MM.1S (cell line): ENCODE results near the gene SHD.

Source experiments
- DNase-seq: peaks from one replicate; pipeline ENCODE4 v3.0.0-alpha.2; 2015
- H2AFZ ChIP-seq: fragments of 300-600 bp; sonication (generic); 2 replicates; pipeline ENCODE4 v1.6.0; 2016; ENCODE audit warnings: antibody characterized with exemption, low read length
- H3F3A ChIP-seq: fragments of 300-600 bp; sonication (generic); 2 replicates; pipeline ENCODE4 v1.6.1; 2016; ENCODE audit warnings: mild to moderate bottlenecking, antibody characterized with exemption, low read length, moderate library complexity, mixed read lengths; ENCODE audit not compliant: insufficient read depth
- H3K27ac ChIP-seq: fragments of 300-600 bp; sonication (generic); 2 replicates; pipeline ENCODE4 v1.5.1; 2016; ENCODE audit warnings: mild to moderate bottlenecking, low read length
- H3K27me3 ChIP-seq: fragments of 300-600 bp; sonication (generic); replicated peaks from 2 replicates; pipeline ENCODE4 v1.6.0; 2016; ENCODE audit warnings: low read length; ENCODE audit not compliant: insufficient read depth
- H3K36me3 ChIP-seq: fragments of 300-600 bp; sonication (generic); replicated peaks from 2 replicates; pipeline ENCODE4 v1.6.1; 2016; ENCODE audit warnings: mild to moderate bottlenecking, low read length, mixed read lengths; ENCODE audit not compliant: insufficient read depth
- H3K4me1 ChIP-seq: fragments of 300-600 bp; sonication (generic); 2 replicates; pipeline ENCODE4 v1.6.1; 2016; ENCODE audit warnings: low read length, mixed read lengths
- H3K4me2 ChIP-seq: fragments of 300-600 bp; sonication (generic); 2 replicates; pipeline ENCODE4 v1.6.0; 2016; ENCODE audit warnings: low read depth, low read length
- H3K4me3 ChIP-seq: fragments of 300-600 bp; sonication (generic); 2 replicates; pipeline ENCODE4 v1.5.1; 2016; ENCODE audit warnings: low read length, mixed read lengths
- H3K79me2 ChIP-seq: fragments of 300-600 bp; sonication (generic); 2 replicates; pipeline ENCODE4 v1.6.1; 2016; ENCODE audit warnings: mixed run types, low read length, mixed read lengths
- H3K9ac ChIP-seq: fragments of 300-600 bp; sonication (generic); 2 replicates; pipeline ENCODE4 v1.6.1; 2016; ENCODE audit warnings: low read length, mixed read lengths
- H3K9me2 ChIP-seq: fragments of 300-600 bp; sonication (generic); replicated peaks from 2 replicates; pipeline ENCODE4 v1.6.1; 2016; ENCODE audit warnings: mild to moderate bottlenecking, low read length, mixed read lengths; ENCODE audit not compliant: insufficient read depth
- H3K9me3 ChIP-seq: fragments of 300-600 bp; sonication (generic); replicated peaks from 2 replicates; pipeline ENCODE4 v1.6.1; 2016; ENCODE audit warnings: mild to moderate bottlenecking, low read length, mixed read lengths; ENCODE audit not compliant: insufficient read depth
- H4K20me1 ChIP-seq: fragments of 300-600 bp; sonication (generic); 2 replicates; pipeline ENCODE4 v1.6.1; 2016; ENCODE audit warnings: mild to moderate bottlenecking, low read length, moderate library complexity, mixed read lengths; ENCODE audit not compliant: insufficient read depth
- EZH2 ChIP-seq: fragments of 300-600 bp; sonication (generic); optimal IDR thresholded peaks from 2 replicates; pipeline ENCODE3; 2017; ENCODE audit warnings: low read depth, mild to moderate bottlenecking, antibody characterized with exemption, low read length, mixed read lengths
- EZH2phosphoT487 ChIP-seq: fragments of 300-600 bp; sonication (generic); IDR thresholded peaks from 2 replicates; pipeline ENCODE4 v1.6.1; 2018; ENCODE audit warnings: antibody characterized with exemption, low read length
- TF ChIP-seq, protein P1 (sequence below): fragments of 300-600 bp; sonication (generic); IDR thresholded peaks from 2 replicates; pipeline ENCODE4 v1.5.1; 2016; ENCODE audit warnings: antibody characterized with exemption, low read length, mixed read lengths

Gene SHD

GRCh38 chr19:4303819-4304537 lies 24.9 kb downstream of the SHD start:
- Histone ChIP-seq H3K4me3 (no peak overlapping the region), H4K20me1 (no peaks in the 10 kb centered on the region), H3F3A (no peaks in the 10 kb centered on the region), H3K27ac (no peak overlapping the region), H3K79me2 (no peaks in the 10 kb centered on the region), H3K36me3 (no peaks in the 10 kb centered on the region), H3K4me1 (no peaks in the 10 kb centered on the region), H3K9me3 (no peaks in the 10 kb centered on the region), H3K9ac (no peak overlapping the region), H3K4me2 (no peak overlapping the region), H2AFZ (no peak overlapping the region), H3K9me2 (no peaks in the 10 kb centered on the region), H3K27me3 (peaks cover 84% of the 10 kb centered on the region)
- no peak for DNase-seq
- TF ChIP-seq EZH2 (no peak), EZH2phosphoT487 (no peak)
- TF ChIP-seq, protein P1, sequence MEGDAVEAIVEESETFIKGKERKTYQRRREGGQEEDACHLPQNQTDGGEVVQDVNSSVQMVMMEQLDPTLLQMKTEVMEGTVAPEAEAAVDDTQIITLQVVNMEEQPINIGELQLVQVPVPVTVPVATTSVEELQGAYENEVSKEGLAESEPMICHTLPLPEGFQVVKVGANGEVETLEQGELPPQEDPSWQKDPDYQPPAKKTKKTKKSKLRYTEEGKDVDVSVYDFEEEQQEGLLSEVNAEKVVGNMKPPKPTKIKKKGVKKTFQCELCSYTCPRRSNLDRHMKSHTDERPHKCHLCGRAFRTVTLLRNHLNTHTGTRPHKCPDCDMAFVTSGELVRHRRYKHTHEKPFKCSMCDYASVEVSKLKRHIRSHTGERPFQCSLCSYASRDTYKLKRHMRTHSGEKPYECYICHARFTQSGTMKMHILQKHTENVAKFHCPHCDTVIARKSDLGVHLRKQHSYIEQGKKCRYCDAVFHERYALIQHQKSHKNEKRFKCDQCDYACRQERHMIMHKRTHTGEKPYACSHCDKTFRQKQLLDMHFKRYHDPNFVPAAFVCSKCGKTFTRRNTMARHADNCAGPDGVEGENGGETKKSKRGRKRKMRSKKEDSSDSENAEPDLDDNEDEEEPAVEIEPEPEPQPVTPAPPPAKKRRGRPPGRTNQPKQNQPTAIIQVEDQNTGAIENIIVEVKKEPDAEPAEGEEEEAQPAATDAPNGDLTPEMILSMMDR, result no peak

- no peak within 1 kb of the TSS for H2AFZ ChIP-seq
- no peak within 1 kb of the TSS for H3K9ac ChIP-seq
- no peak within 1 kb of the TSS for H3K4me2 ChIP-seq
- no peak for DNase-seq
- H3K27me3 ChIP-seq, result peaks cover 81% of the 10 kb centered on the region
- no peaks in the 10 kb centered on the region for H4K20me1 ChIP-seq
- H3K79me2 ChIP-seq, result no peaks in the 10 kb centered on the region
- no peaks in the 10 kb centered on the region for H3K9me2 ChIP-seq
- no peaks in the 10 kb centered on the region for H3K9me3 ChIP-seq
- no peaks in the 10 kb centered on the region for H3F3A ChIP-seq
- no peaks in the 10 kb centered on the region for H3K4me1 ChIP-seq
- no peaks in the 10 kb centered on the region for H3K36me3 ChIP-seq
- no peak within 1 kb of the TSS for H3K4me3 ChIP-seq
- TF ChIP-seq EZH2phosphoT487 (no peak), EZH2 (no peak)
- TF ChIP-seq, protein P1, result no peak
- H3K27ac ChIP-seq, result no peak within 1 kb of the TSS
Measured at GRCh38 chr19:4304538-4305256, 25.6 kb downstream of the SHD start, which contains the start of gene FSD1. Gene FSD1, plus strand, starts transcription at chr19:4304598. Its CDS starts 149 bp downstream, at chr19:4304747.

DNA sequence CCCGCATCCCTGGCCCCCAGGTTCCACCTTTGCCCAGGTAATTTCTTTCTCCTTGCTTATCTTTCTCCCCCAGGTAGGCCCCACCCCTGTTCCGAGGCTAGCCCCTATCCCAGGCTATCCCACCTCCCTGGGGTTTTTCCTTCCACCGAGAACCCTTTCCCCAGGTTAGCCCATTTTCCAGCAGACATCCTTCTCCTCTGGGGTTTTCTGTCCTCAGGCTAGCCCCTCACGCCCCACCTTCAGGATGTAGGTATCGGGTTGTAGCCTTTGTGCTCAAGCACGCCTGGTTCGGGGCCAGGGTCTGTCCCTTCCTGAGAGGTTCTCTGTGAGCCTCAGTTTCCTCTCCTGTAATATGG lies 26.2 kb downstream of the SHD start:
- Histone ChIP-seq H3K9me3 (no peaks in the 10 kb centered on the region), H2AFZ (no peak overlapping the region), H4K20me1 (no peaks in the 10 kb centered on the region), H3K4me2 (no peak overlapping the region), H3K27me3 (peaks cover 79% of the 10 kb centered on the region), H3K9me2 (no peaks in the 10 kb centered on the region), H3K4me3 (no peak overlapping the region), H3K9ac (no peak overlapping the region), H3K36me3 (no peaks in the 10 kb centered on the region), H3K27ac (no peak overlapping the region), H3F3A (no peaks in the 10 kb centered on the region), H3K79me2 (no peaks in the 10 kb centered on the region), H3K4me1 (no peaks in the 10 kb centered on the region)
- DNase-seq, result no peak
- TF ChIP-seq EZH2, result no peak
- TF ChIP-seq, protein P1, result no peak
- TF ChIP-seq EZH2phosphoT487, result no peak
